SK-N-SH (cell line): Measurements from ENCODE around the gene FXYD2.

Experiments
- CTCF ChIP-seq: fragments of 200-600 bp; sonication (generic); IDR thresholded peaks from 2 replicates; pipeline ENCODE4 v1.6.1; 2017; ENCODE audit warnings: antibody characterized with exemption, mild to moderate bottlenecking, moderate library complexity
- EZH2phosphoT487 ChIP-seq: fragments of 200-600 bp; sonication (generic); IDR thresholded peaks from 2 replicates; pipeline ENCODE4 v1.6.1; 2017; ENCODE audit warnings: low read depth, mixed run types, mild to moderate bottlenecking, antibody characterized with exemption, moderate library complexity, borderline replicate concordance
- GATA2 ChIP-seq: sonication (generic); formaldehyde crosslinking; IDR thresholded peaks from 2 replicates; pipeline ENCODE4 v1.5.0; 2020; ENCODE audit warnings: mild to moderate bottlenecking, missing genetic modification reagents
- IRF3 ChIP-seq: fragments of 150-350 bp; IDR thresholded peaks from 2 replicates; pipeline ENCODE4 v1.6.1; 2016; ENCODE audit warnings: mild to moderate bottlenecking, low read depth, low read length
- JUND ChIP-seq: IDR thresholded peaks from 2 replicates; pipeline ENCODE4 v1.4.0; 2012
- NRF1 ChIP-seq: IDR thresholded peaks from 2 replicates; pipeline ENCODE4 v1.6.1; 2012; ENCODE audit warnings: low read depth, mild to moderate bottlenecking, low read length
- POLR2AphosphoS5 ChIP-seq: IDR thresholded peaks from 2 replicates; pipeline ENCODE4 v1.6.1; 2012; ENCODE audit warnings: low read depth, low read length
- RCOR1 ChIP-seq: fragments of 150-350 bp; IDR thresholded peaks from 2 replicates; pipeline ENCODE4 v1.6.1; 2017; ENCODE audit warnings: antibody characterized with exemption, low read length
- RXRA ChIP-seq: IDR thresholded peaks from 2 replicates; pipeline ENCODE4 v1.4.0; 2012; ENCODE audit warnings: low read depth, mild to moderate bottlenecking, borderline replicate concordance
- SIN3A ChIP-seq: IDR thresholded peaks from 2 replicates; pipeline ENCODE4 v1.6.1; 2012; ENCODE audit warnings: low read depth, mild to moderate bottlenecking, low read length, moderate library complexity, borderline replicate concordance
- SMC3 ChIP-seq: IDR thresholded peaks from 2 replicates; pipeline ENCODE4 v1.6.1; 2012; ENCODE audit warnings: low read depth, low read length, improper control_type of control experiment
- TCF12 ChIP-seq: IDR thresholded peaks from 2 replicates; pipeline ENCODE4 v1.4.0; 2012
- TEAD4 ChIP-seq: IDR thresholded peaks from 2 replicates; pipeline ENCODE4 v1.4.0; 2012; ENCODE audit warnings: mild to moderate bottlenecking, borderline replicate concordance; ENCODE audit not compliant: insufficient read depth
- YY1 ChIP-seq: IDR thresholded peaks from 2 replicates; pipeline ENCODE4 v1.4.0; 2012; ENCODE audit warnings: low read depth, mild to moderate bottlenecking

GRCh38 chr11:117821431-117821830, 3.1 kb downstream of the FXYD2 start:
- TF ChIP-seq POLR2AphosphoS5 (no peak), EZH2phosphoT487 (no peak), SIN3A (no peak), CTCF (no peak), TEAD4 (no peak), YY1 (no peak), RXRA (no peak), SMC3 (no peak), IRF3 (no peak), GATA2 (CRISPR knock-in tag) (no peak), TCF12 (no peak), RCOR1 (no peak), NRF1 (no peak), JUND (no peak)
